ENCODE data around the gene GARIN5A. TPM values are rescaled to one million over a fixed set of nuclear protein-coding genes. Genes with fewer than 3 reads are reported as not detected.

The GARIN5A gene
- total RNA-seq, 4 donors from 2014 or later, result 0.62 to 5.4 (median 1.8) TPM; not detected in 1

DNA sequence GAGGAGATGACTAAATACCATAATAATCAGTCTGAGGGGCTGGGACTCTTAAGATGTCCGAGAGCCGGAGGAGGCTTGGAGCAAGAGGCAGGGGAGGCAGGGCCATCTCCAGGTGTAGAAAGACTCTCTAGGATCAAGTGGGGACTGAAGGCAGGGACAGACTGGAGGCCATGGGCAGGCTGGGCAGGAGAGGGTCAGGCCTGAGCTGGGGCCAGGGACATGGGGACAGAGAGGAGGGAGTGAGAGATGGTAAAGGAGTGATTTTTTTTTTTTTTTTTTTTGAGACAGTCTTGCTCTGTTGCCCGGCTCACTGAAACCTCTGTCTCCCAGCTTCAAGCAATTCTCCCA lies 32.2 kb upstream of the GARIN5A start:
- no peaks in the 10 kb centered on the region for H3K36me3 ChIP-seq
- intact Hi-C loops (cut with DNase I; ENCODE audit: low total_unique reads), result no loop called here
- H3K27me3 ChIP-seq, result no peaks in the 10 kb centered on the region
- no peak overlapping the region for H3K27ac ChIP-seq
- TF ChIP-seq, protein P1, sequence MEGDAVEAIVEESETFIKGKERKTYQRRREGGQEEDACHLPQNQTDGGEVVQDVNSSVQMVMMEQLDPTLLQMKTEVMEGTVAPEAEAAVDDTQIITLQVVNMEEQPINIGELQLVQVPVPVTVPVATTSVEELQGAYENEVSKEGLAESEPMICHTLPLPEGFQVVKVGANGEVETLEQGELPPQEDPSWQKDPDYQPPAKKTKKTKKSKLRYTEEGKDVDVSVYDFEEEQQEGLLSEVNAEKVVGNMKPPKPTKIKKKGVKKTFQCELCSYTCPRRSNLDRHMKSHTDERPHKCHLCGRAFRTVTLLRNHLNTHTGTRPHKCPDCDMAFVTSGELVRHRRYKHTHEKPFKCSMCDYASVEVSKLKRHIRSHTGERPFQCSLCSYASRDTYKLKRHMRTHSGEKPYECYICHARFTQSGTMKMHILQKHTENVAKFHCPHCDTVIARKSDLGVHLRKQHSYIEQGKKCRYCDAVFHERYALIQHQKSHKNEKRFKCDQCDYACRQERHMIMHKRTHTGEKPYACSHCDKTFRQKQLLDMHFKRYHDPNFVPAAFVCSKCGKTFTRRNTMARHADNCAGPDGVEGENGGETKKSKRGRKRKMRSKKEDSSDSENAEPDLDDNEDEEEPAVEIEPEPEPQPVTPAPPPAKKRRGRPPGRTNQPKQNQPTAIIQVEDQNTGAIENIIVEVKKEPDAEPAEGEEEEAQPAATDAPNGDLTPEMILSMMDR (IDR thresholded peaks at IDR 0.05), result no peak
- TF ChIP-seq POLR2A (IDR thresholded peaks at IDR 0.05), result no peak
- no peaks in the 10 kb centered on the region for H3K9me3 ChIP-seq
- H3K4me3 ChIP-seq, result no peak overlapping the region
- no peak for DNase-seq
- H3K4me1 ChIP-seq, result peaks cover 0 to 7% of the 10 kb centered on the region in 2 donors

DNA sequence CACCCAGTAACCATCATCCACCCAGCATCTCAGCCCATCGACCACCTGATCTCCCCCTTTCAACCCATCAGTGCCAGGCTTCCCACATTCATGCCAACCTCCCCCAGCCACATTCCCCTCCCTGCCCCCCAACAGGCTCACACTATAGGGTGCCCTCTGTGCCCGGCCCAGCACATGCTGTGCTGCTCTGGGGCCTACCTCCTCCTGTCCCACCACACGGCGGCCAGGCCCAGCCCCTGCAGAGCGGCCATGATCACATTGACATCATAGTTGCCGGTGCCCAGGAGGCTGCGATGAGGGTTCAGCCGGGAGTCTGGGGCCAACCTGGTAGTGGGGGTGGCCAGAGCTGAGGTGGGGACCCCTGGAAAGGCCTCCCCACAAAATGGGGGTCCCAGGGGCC lies 30.7 kb upstream of the GARIN5A start:
- no peak overlapping the region for H3K27ac ChIP-seq
- H3K9me3 ChIP-seq, result no peaks in the 10 kb centered on the region
- DNase-seq, result no peak
- TF ChIP-seq, protein P1 (IDR thresholded peaks at IDR 0.05), result no peak
- TF ChIP-seq POLR2A (IDR thresholded peaks at IDR 0.05), result no peak
- peaks cover 0 to 7% of the 10 kb centered on the region in 2 donors for H3K4me1 ChIP-seq
- H3K27me3 ChIP-seq, result no peaks in the 10 kb centered on the region
- no peak overlapping the region for H3K4me3 ChIP-seq
- intact Hi-C loops (cut with DNase I; ENCODE audit: low total_unique reads), result no loop called here
- H3K36me3 ChIP-seq, result no peaks in the 10 kb centered on the region

DNA sequence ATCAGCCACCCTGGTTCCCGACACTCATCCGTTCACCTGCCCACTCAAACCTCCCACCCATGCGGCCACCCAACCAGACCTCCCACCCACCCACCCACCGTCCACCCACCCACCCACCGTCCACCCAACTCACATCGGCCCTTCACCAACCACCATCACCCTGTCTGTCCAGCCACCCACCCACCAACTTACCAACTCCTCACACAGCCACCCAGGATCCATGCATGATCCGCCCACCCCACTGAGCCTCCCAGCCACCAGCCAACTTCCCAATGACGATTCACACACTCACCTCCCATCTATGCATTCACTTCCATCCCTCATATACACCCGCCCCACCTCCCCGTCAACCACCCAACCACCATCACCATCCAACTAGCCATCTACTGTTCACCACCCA lies 30.1 kb upstream of the GARIN5A start:
- intact Hi-C loops (cut with DNase I; ENCODE audit: low total_unique reads), result no loop called here
- no peak for DNase-seq
- no peaks in the 10 kb centered on the region for H3K9me3 ChIP-seq

DNA sequence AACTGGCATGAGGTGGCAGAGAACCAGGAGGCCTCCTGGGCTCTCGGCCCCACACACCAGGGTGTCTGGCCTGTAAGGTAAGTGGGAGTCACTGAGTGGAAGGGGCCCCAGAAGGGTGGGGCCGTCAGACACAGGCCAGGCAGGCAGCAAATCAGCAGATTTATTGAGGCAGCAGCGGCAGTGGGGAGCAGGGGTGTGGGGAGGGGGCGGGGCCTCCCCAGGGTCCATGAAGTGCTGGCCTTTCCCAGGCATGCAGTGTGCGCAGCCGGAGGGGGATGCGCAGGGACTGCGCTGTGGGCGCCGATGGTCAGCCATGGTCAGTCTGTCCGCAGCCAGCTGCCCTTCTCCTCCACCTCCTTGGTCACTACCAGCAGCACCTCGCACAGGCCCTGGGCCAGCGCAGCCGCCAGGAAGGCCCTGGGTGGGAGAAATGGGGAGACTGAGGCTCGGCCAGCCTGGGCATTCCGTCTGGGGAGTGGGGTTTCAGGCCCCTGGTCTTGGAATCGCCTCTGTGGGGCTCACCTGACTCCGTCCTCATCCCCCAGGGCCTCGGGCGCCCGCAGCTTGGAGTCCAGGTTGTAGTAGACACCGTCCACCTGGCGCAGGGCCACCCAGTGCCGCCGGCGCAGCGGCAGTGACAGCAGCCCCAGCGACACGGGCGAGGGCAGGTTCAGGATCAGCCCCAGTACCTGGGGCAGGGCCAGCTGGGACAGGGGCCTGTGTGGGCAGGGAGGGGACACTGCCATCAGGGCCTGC lies 29.4 kb upstream of the GARIN5A start:
- no peak overlapping the region for H3K27ac ChIP-seq
- no peak for DNase-seq
- H3K4me3 ChIP-seq, result no peak overlapping the region
- H3K4me1 ChIP-seq, result peaks cover 0 to 7% of the 10 kb centered on the region in 2 donors
- TF ChIP-seq, protein P1 (IDR thresholded peaks at IDR 0.05), result no peak
- no peak for TF ChIP-seq POLR2A (IDR thresholded peaks at IDR 0.05)
- no peaks in the 10 kb centered on the region for H3K9me3 ChIP-seq
- H3K36me3 ChIP-seq, result no peaks in the 10 kb centered on the region
- intact Hi-C loops (cut with DNase I; ENCODE audit: low total_unique reads), result no loop called here
- no peaks in the 10 kb centered on the region for H3K27me3 ChIP-seq

More for the DNA sequence above, 30.1 kb upstream of the GARIN5A start:
- Histone ChIP-seq H3K27ac (no peak overlapping the region), H3K27me3 (no peaks in the 10 kb centered on the region), H3K4me1 (peaks cover 0 to 7% of the 10 kb centered on the region in 2 donors), H3K4me3 (no peak overlapping the region), H3K36me3 (no peaks in the 10 kb centered on the region)
- TF ChIP-seq POLR2A (IDR thresholded peaks at IDR 0.05), result no peak
- TF ChIP-seq, protein P1 (IDR thresholded peaks at IDR 0.05), result no peak

DNA sequence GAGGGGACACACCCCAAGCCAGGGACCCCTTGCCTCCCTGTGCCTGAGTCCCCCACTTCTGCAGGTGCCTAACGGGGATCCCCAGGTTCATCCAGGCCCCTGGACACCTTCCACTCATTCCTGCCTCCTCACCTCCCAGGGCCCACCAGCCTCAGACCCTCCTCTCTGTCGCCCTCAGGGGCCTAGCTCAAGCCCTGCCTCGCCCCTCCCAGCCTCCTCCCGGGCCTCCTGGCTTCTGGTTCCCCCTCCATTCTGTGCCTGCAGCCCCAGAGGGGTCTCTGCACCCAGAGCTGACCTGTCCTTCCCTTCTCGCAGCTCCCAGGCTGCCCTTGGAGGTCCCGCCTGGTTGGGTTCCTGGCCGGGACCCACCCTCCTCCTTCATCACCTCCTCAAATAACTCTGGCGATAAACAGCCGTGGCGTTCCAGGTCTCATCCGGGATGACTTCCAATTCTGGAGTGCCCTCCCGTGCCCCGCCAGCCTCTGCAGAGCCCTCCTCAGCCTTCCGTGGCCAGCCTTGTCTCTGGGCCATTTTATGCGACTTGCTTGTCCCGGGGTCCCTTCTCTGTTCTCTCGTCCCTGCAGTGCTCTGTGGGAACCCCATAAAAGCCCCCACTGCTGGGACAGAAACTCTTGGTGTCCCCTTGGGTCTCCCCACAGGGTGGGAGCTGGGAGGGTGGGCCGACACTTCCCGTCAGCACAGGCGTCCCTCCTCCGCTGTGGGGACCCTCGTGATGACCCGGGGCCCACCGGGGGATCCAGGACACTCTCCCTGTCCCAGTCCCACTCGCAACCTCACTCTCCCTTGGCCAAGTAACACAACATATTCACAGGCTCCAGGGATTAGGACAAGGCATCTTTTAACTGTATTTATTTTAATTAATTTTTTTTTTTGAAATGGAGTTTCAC lies 25.2 kb upstream of the GARIN5A start:
- H3K4me3 ChIP-seq, result no peak overlapping the region
- intact Hi-C loops (cut with DNase I; ENCODE audit: low total_unique reads), result no loop called here
- no peak for TF ChIP-seq POLR2A (IDR thresholded peaks at IDR 0.05)
- TF ChIP-seq, protein P1 (IDR thresholded peaks at IDR 0.05), result no peak
- H3K27me3 ChIP-seq, result no peaks in the 10 kb centered on the region
- no peaks in the 10 kb centered on the region for H3K4me1 ChIP-seq
- no peak overlapping the region for H3K27ac ChIP-seq
- H3K36me3 ChIP-seq, result no peaks in the 10 kb centered on the region
- no peak for DNase-seq
- H3K9me3 ChIP-seq, result no peaks in the 10 kb centered on the region

Data from uterus (tissue), 4 donors.